Endothelial cell of umbilical vein (primary cell): Measurements from ENCODE around the gene MAP6D1.

Source experiments
- EZH2 ChIP-seq: IDR thresholded peaks from 2 replicates; pipeline ENCODE4 v1.6.1; 2012; ENCODE audit warnings: borderline replicate concordance, low read depth, mild to moderate bottlenecking, moderate library complexity, low read length, inconsistent platforms; ENCODE audit not compliant: severe bottlenecking
- POLR2A ChIP-seq: IDR thresholded peaks from 2 replicates; pipeline ENCODE4 v1.6.1; 2012; ENCODE audit warnings: low read depth, mild to moderate bottlenecking, control low read depth, low read length
- TF ChIP-seq, protein P1 (sequence below), 2 donors: IDR thresholded peaks; 1 replicate in 1 of 2; 2 replicates in 1 of 2; pipeline ENCODE4 v1.5.1; 2011; ENCODE audit warnings: low read length in 2 of 2, mild to moderate bottlenecking in 2 of 2, moderate library complexity in 2 of 2, control low read depth in 1 of 2, inconsistent platforms in 1 of 2, low read depth in 1 of 2; ENCODE audit not compliant: insufficient read depth in 1 of 2; ENCODE audit errors: extremely low read depth in 1 of 2

DNA sequence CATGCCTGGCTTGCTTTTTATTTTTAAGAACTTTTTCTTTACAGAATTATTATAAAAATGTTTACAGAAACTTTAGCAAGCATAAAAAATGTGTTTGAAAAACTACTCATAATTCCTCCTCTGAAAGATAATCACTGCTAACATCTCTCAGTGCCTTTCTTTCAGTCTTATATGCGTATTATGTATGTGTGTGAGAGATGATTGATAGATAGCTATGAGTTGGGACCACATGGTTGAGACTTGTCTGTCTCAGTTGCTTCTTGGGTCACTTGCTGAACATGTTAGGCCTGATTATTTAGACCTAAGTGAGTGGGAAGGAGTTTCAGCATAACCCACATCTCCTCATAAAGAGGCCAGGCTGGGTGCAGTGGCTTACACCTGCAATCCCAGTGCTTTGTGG is 11.1 kb downstream of the MAP6D1 start:
- TF ChIP-seq POLR2A: no peak
- TF ChIP-seq, protein P1, sequence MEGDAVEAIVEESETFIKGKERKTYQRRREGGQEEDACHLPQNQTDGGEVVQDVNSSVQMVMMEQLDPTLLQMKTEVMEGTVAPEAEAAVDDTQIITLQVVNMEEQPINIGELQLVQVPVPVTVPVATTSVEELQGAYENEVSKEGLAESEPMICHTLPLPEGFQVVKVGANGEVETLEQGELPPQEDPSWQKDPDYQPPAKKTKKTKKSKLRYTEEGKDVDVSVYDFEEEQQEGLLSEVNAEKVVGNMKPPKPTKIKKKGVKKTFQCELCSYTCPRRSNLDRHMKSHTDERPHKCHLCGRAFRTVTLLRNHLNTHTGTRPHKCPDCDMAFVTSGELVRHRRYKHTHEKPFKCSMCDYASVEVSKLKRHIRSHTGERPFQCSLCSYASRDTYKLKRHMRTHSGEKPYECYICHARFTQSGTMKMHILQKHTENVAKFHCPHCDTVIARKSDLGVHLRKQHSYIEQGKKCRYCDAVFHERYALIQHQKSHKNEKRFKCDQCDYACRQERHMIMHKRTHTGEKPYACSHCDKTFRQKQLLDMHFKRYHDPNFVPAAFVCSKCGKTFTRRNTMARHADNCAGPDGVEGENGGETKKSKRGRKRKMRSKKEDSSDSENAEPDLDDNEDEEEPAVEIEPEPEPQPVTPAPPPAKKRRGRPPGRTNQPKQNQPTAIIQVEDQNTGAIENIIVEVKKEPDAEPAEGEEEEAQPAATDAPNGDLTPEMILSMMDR (IDR thresholded peaks at IDR 0.05; ENCODE audit: extremely low read depth in 1 of 2, insufficient read depth in 1 of 2, low read depth in 1 of 2, low read length in 2 of 2): no peak
- no peak for TF ChIP-seq EZH2
